ENCODE results near the gene MACIR. TPM values are rescaled to one million over a fixed set of nuclear protein-coding genes. Genes with fewer than 3 reads are reported as not detected.

The MACIR gene
- total RNA-seq, 4 donors from 2014 or later, result 5.7 to 8.2 (median 6.4) TPM

GRCh38 chr5:103237778-103238177 is 20.8 kb upstream of the MACIR start:
- WGBS, 2 donors, result 84 to 87% methylated on average over 1 of the region's 1 CpG
- no peak for DNase-seq (ENCODE audit: low spot score in 2 of 2)
- intact Hi-C loops (cut with DNase I; ENCODE audit: low total_unique reads), result no loop called here
- no peak for TF ChIP-seq CTCF (IDR thresholded peaks at IDR 0.05)
- no peak for TF ChIP-seq POLR2A (IDR thresholded peaks at IDR 0.05)
- H3K4me3 ChIP-seq (ENCODE audit: low read depth, poor library complexity, severe bottlenecking), result no peak overlapping the region

GRCh38 chr5:103243665-103244064 is 14.9 kb upstream of the MACIR start:
- TF ChIP-seq POLR2A (IDR thresholded peaks at IDR 0.05) (no peak), CTCF (IDR thresholded peaks at IDR 0.05) (no peak)
- no peak overlapping the region for H3K4me3 ChIP-seq (ENCODE audit: low read depth, poor library complexity, severe bottlenecking)
- WGBS, 2 donors, result 78 to 80% methylated on average over 2 of the region's 2 CpGs
- no peak for DNase-seq (ENCODE audit: low spot score in 2 of 2)
- intact Hi-C loops (cut with DNase I; ENCODE audit: low total_unique reads), result no loop called here

- no peak for DNase-seq (ENCODE audit: low spot score in 2 of 2)
- H3K4me3 ChIP-seq (ENCODE audit: low read depth, poor library complexity, severe bottlenecking), result no peak overlapping the region
- TF ChIP-seq POLR2A (IDR thresholded peaks at IDR 0.05), result no peak
- no peak for TF ChIP-seq CTCF (IDR thresholded peaks at IDR 0.05)
- intact Hi-C loops (cut with DNase I; ENCODE audit: low total_unique reads), result no loop called here
Measured at GRCh38 chr5:103244398-103244797, 14.2 kb upstream of the MACIR start.

GRCh38 chr5:103245761-103246160 is 12.8 kb upstream of the MACIR start:
- WGBS, 2 donors, result 79 to 83% methylated on average over 4 of the region's 4 CpGs
- TF ChIP-seq POLR2A (IDR thresholded peaks at IDR 0.05) (no peak), CTCF (IDR thresholded peaks at IDR 0.05) (no peak)
- intact Hi-C loops (cut with DNase I; ENCODE audit: low total_unique reads), result no loop called here
- no peak overlapping the region for H3K4me3 ChIP-seq (ENCODE audit: low read depth, poor library complexity, severe bottlenecking)
- DNase-seq (ENCODE audit: low spot score in 2 of 2), result no peak

- TF ChIP-seq POLR2A (IDR thresholded peaks at IDR 0.05), result no peak
- no peak for TF ChIP-seq CTCF (IDR thresholded peaks at IDR 0.05)
- WGBS, 2 donors, result 70 to 90% methylated on average over 1 of the region's 1 CpG
- no peak overlapping the region for H3K4me3 ChIP-seq (ENCODE audit: low read depth, poor library complexity, severe bottlenecking)
- intact Hi-C loops (cut with DNase I; ENCODE audit: low total_unique reads), result no loop called here
- no peak for DNase-seq (ENCODE audit: low spot score in 2 of 2)
Measured at GRCh38 chr5:103247118-103247517, 11.4 kb upstream of the MACIR start.

- intact Hi-C loops (cut with DNase I; ENCODE audit: low total_unique reads), result no loop called here
Measured at GRCh38 chr5:103249068-103249467, 9.5 kb upstream of the MACIR start.

More at GRCh38 chr5:103249068-103249467, 9.5 kb upstream of the MACIR start:
- 90 to 95% methylated on average over 2 of the region's 2 CpGs for WGBS, 2 donors
- no peak overlapping the region for H3K4me3 ChIP-seq (ENCODE audit: low read depth, poor library complexity, severe bottlenecking)
- no peak for DNase-seq (ENCODE audit: low spot score in 2 of 2)
- no peak for TF ChIP-seq POLR2A (IDR thresholded peaks at IDR 0.05)
- no peak for TF ChIP-seq CTCF (IDR thresholded peaks at IDR 0.05)
